KOPT-K1 (cell line): ENCODE data around the gene TELO2.
A peak's percentile ranks its signal among the peaks of the same experiment; 100 is the strongest.
"Not testable (repeated sequence)": the region's sequence is repeated elsewhere in the genome, so short reads cannot be mapped to it uniquely, and the experiment has no call there.

Source experiments
- H3K27ac ChIP-seq: fragments of 200-600 bp; sonication (generic); 2 replicates; pipeline ENCODE4 v1.5.1; 2016; ENCODE audit warnings: antibody characterized with exemption, mild to moderate bottlenecking, low read depth, low read length; ENCODE audit not compliant: poor library complexity, severe bottlenecking
- H3K36me3 ChIP-seq: fragments of 200-600 bp; sonication (generic); 2 replicates; pipeline ENCODE4 v1.5.1; 2017; ENCODE audit warnings: antibody characterized with exemption, mild to moderate bottlenecking, low read length, moderate library complexity; ENCODE audit not compliant: insufficient read depth
- H3K9me3 ChIP-seq: fragments of 200-600 bp; sonication (generic); 2 replicates; pipeline ENCODE4 v1.5.1; 2017; ENCODE audit warnings: antibody characterized with exemption, low read length, mild to moderate bottlenecking; ENCODE audit not compliant: insufficient read depth, poor library complexity, severe bottlenecking

The TELO2 gene

DNA sequence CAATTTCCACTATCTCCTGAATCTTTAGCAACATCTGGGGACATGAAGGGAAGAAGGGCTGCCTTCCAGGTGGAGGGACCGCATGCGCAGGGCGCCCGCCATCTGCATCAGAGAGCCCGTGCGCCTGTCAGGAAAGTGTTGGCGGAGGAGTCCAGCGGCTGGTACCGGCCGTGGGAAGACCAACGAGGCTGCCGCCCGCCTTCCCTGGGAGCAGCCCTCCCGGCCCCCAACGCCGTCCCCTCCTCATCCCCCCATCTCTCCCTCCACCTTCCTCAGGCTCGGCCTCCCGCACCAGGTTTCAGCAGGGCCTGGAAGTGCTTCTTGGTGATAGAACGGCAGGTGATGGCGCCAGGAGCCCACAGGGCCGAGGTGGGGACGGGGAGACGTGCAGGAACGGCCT lies 27.1 kb upstream of the TELO2 start:
- no peak overlapping the region for H3K27ac ChIP-seq
- no peaks in the 10 kb centered on the region for H3K9me3 ChIP-seq
- peaks cover 6% of the 10 kb centered on the region; the same call in 1 of the 2 replicates for H3K36me3 ChIP-seq

GRCh38 chr16:1466968-1467521 lies 26.1 kb upstream of the TELO2 start:
- H3K36me3 ChIP-seq: no peaks in the 10 kb centered on the region; the same call in 1 of the 2 replicates
- no peak overlapping the region for H3K27ac ChIP-seq
- H3K9me3 ChIP-seq: no peaks in the 10 kb centered on the region

DNA sequence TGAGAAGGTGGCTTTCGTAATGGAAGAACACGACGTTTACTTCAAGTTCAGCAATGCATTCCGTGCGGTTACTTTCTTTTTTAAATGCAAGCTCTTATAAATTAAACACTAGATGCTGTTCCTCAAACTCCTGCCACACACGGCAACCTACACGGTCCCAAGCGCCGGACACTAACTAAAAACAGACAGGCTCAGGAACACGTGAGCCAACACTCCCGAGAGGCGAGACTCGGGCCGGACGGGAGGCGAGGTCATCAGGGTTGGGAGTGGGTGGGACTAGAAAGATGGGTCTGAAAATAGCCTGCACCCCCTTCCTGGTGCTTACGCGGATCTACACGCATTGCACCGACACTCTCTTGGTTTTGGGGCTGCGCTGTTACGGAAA lies 24.7 kb upstream of the TELO2 start:
- no peaks in the 10 kb centered on the region for H3K36me3 ChIP-seq
- H3K27ac ChIP-seq: no peak overlapping the region
- no peaks in the 10 kb centered on the region for H3K9me3 ChIP-seq

GRCh38 chr16:1469141-1469540 lies 24.0 kb upstream of the TELO2 start:
- H3K27ac ChIP-seq, H3K36me3 ChIP-seq, H3K9me3 ChIP-seq: not testable (repeated sequence)

- no peaks in the 10 kb centered on the region for H3K9me3 ChIP-seq
- no peak overlapping the region for H3K27ac ChIP-seq
- H3K36me3 ChIP-seq: no peaks in the 10 kb centered on the region
These were observed 23.4 kb upstream of the TELO2 start for GRCh38 chr16:1469693-1470201.

DNA sequence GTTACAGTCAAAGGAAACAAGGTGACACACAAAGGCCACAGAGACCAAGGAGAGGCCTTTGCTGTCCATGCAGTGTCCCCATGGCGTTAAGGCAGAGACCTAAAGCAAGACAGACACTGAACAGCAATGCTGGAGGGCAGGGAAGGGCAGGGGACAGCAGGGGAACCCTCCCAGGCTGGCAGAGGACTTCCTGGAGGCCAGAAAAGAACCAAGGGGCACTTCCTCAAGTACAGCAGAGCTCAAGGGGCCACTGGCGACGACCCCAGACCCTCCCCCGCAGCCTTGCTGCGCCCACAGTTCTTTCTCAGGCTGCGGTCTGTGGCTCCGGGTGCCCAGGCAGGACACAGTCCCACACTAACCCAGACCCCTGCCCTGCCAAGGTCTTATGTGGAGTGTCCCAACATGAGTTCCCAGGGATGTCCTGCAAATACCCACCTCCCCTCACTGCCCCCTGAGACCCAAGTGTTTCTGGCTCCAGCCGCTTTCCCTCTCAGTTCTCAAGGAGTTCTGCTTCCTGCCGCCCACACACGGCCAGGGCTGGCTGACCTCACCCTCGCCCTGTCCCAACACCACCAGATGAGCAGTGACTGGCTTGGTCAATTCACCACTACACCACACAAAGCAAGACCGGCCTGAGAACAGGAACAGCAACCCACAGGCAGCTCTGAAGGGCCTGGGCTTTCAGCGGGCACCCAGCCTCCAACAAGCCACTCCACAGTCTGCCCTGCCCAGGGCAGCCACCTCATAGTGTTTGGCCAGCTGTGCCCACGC lies 22.5 kb upstream of the TELO2 start:
- H3K9me3 ChIP-seq: no peaks in the 10 kb centered on the region

GRCh38 chr16:1471569-1472194 lies 21.5 kb upstream of the TELO2 start:
- H3K9me3 ChIP-seq: no peaks in the 10 kb centered on the region
- no peaks in the 10 kb centered on the region for H3K36me3 ChIP-seq
- no peak overlapping the region for H3K27ac ChIP-seq

More for the DNA sequence above, 22.5 kb upstream of the TELO2 start:
- H3K27ac ChIP-seq: no peak overlapping the region
- H3K36me3 ChIP-seq: no peaks in the 10 kb centered on the region

- Histone ChIP-seq H3K9me3 (no peaks in the 10 kb centered on the region), H3K36me3 (no peaks in the 10 kb centered on the region), H3K27ac (no peak overlapping the region)
These were observed 20.2 kb upstream of the TELO2 start for GRCh38 chr16:1472974-1473373.

GRCh38 chr16:1474082-1474795 lies 18.9 kb upstream of the TELO2 start:
- Histone ChIP-seq H3K9me3 (no peaks in the 10 kb centered on the region), H3K27ac (peak overlapping the region; percentile 92), H3K36me3 (no peaks in the 10 kb centered on the region)

- peak within 1 kb of the TSS; percentile 92 for H3K27ac ChIP-seq
- no peaks in the 10 kb centered on the region for H3K9me3 ChIP-seq
- H3K36me3 ChIP-seq: no peaks in the 10 kb centered on the region
These were observed 18.2 kb upstream of the TELO2 start, which contains the start of gene CLCN7 for GRCh38 chr16:1474796-1475551. Gene CLCN7, minus strand, starts transcription at chr16:1475028. Its CDS starts 54 bp downstream, at chr16:1474974.

DNA sequence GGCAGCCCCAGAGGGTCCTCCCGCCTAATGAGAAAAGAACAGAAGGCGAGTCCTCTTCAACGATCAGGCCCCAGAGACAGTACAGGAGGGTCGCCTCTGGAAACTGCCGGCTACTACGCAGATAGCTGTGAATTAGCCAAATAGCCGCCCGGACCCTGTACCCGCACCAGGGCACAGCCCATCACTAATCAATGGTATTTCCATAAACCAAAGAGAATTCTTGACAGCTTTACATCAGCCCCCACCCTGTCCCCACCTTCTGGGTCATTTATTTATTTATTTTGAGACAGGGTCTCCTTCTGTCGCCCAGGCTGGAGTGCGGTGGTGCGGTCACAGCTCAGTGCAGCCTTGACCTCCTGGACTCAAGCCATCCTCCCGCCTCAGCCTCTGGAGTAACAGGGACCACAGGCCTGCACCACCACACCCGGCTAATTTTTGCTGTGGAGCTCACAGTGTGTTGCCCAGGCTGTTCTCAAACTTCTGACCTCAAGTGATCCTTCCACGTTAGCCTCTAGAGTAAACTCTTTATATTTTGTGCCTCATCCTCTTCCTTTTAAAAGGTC lies 17.5 kb upstream of the TELO2 start:
- no peaks in the 10 kb centered on the region for H3K9me3 ChIP-seq
- H3K27ac ChIP-seq: peak overlapping the region; percentile 92
- no peaks in the 10 kb centered on the region for H3K36me3 ChIP-seq

GRCh38 chr16:1477033-1477432 lies 16.1 kb upstream of the TELO2 start:
- no peaks in the 10 kb centered on the region for H3K9me3 ChIP-seq
- no peaks in the 10 kb centered on the region for H3K36me3 ChIP-seq
- no peak overlapping the region for H3K27ac ChIP-seq

DNA sequence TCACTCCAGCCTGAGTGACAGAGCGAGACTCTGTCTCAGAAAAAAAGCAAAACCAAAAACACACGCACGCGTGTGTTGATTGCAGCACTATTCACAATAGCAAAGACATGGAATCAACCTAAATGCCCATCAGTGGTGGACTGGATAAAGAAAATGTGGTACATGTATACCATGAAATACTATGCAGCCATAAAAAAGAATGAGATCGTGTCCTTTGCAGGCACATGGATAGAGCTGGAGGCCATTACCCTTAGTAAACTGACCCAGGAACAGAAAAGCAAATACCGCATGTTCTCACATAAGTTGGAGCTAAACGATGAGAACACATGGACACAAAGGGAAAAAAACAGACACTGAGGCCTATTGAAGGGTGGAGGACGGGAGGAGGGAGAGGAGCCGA lies 14.2 kb upstream of the TELO2 start:
- H3K36me3 ChIP-seq, H3K9me3 ChIP-seq, H3K27ac ChIP-seq: not testable (repeated sequence)
